ENCODE data around the gene CRTC3.

GRCh38 chr15:90691369-90691768 lies 161.6 kb downstream of the CRTC3 start:
- peak in 1 of 3 experiments; percentile 19 for TF ChIP-seq CTCF (IDR thresholded peaks at IDR 0.05)
- TF ChIP-seq POLR2A (IDR thresholded peaks at IDR 0.05), result no peak

Measured in testis (tissue), 2 donors.